ENCODE data around the gene HDC. TPM values are rescaled to one million over a fixed set of nuclear protein-coding genes. Genes with fewer than 3 reads are reported as not detected.

HDC gene
- total RNA-seq, 2 donors from 2014 or later, result 0.31 TPM; not detected in 1

- H3K9me3 Mint-ChIP-seq, result peaks cover 26% of the 10 kb centered on the region
- no peaks in the 10 kb centered on the region for H3K27me3 Mint-ChIP-seq (ENCODE audit: insufficient read depth)
- Histone ChIP-seq H3K4me3 (ENCODE audit: low read length) (no peak overlapping the region), H3K27ac (ENCODE audit: low read depth, low read length) (no peak overlapping the region), H3K27me3 (ENCODE audit: control insufficient read depth, insufficient read depth, low read length, poor library complexity, severe bottlenecking) (no peaks in the 10 kb centered on the region), H3K9ac (ENCODE audit: extremely low read depth, low read length, poor library complexity, severe bottlenecking) (no peak overlapping the region), H3K9me3 (ENCODE audit: control insufficient read depth, low read length) (peaks cover 28% of the 10 kb centered on the region), H3K4me1 (ENCODE audit: control insufficient read depth, insufficient read depth, low read length) (no peaks in the 10 kb centered on the region), H3K36me3 (ENCODE audit: control insufficient read depth, insufficient read depth, low read length) (peaks cover 78% of the 10 kb centered on the region)
- 95 to 100% methylated on average over 1 of the region's 1 CpG for WGBS, 2 experiments (ENCODE audit: insufficient coverage in 1 of 2, insufficient read length in 1 of 2)
- peaks cover 77% of the 10 kb centered on the region for H3K36me3 Mint-ChIP-seq (ENCODE audit: low read depth)
- TF ChIP-seq CTCF (conservative IDR thresholded peaks at IDR 0.05), result no peak
- no peak for DNase-seq
- H3K4me1 Mint-ChIP-seq, result no peaks in the 10 kb centered on the region
- H3K27ac Mint-ChIP-seq, result no peak overlapping the region
- no peak overlapping the region for H3K4me3 Mint-ChIP-seq
These were observed 39.3 kb upstream of the HDC start for GRCh38 chr15:50304836-50305235.

GRCh38 chr15:50302581-50302980 is 37.1 kb upstream of the HDC start:
- WGBS, 2 experiments (ENCODE audit: insufficient coverage in 1 of 2, insufficient read length in 1 of 2), result 100% methylated on average over 1 of the region's 1 CpG; no CpG with 5 or more reads in 1 of the 2 experiments
- no peak for DNase-seq
- peaks cover 12% of the 10 kb centered on the region for H3K9me3 ChIP-seq (ENCODE audit: control insufficient read depth, low read length)
- no peak overlapping the region for H3K4me3 ChIP-seq (ENCODE audit: low read length)
- no peaks in the 10 kb centered on the region for H3K4me1 ChIP-seq (ENCODE audit: control insufficient read depth, insufficient read depth, low read length)
- H3K9ac ChIP-seq (ENCODE audit: extremely low read depth, low read length, poor library complexity, severe bottlenecking), result no peak overlapping the region
- no peaks in the 10 kb centered on the region for H3K4me1 Mint-ChIP-seq
- TF ChIP-seq CTCF (conservative IDR thresholded peaks at IDR 0.05), result no peak
- peaks cover 11% of the 10 kb centered on the region for H3K9me3 Mint-ChIP-seq
- H3K27me3 ChIP-seq (ENCODE audit: control insufficient read depth, insufficient read depth, low read length, poor library complexity, severe bottlenecking), result no peaks in the 10 kb centered on the region
- no peaks in the 10 kb centered on the region for H3K27me3 Mint-ChIP-seq (ENCODE audit: insufficient read depth)
- peaks cover 71% of the 10 kb centered on the region for H3K36me3 Mint-ChIP-seq (ENCODE audit: low read depth)
- peaks cover 80% of the 10 kb centered on the region for H3K36me3 ChIP-seq (ENCODE audit: control insufficient read depth, insufficient read depth, low read length)
- H3K4me3 Mint-ChIP-seq, result no peak overlapping the region
- no peak overlapping the region for H3K27ac ChIP-seq (ENCODE audit: low read depth, low read length)
- no peak overlapping the region for H3K27ac Mint-ChIP-seq

- Mint-ChIP-seq H3K9me3 (no peaks in the 10 kb centered on the region), H3K36me3 (ENCODE audit: low read depth) (peaks cover 56% of the 10 kb centered on the region), H3K4me3 (no peak overlapping the region), H3K4me1 (no peaks in the 10 kb centered on the region), H3K27ac (no peak overlapping the region), H3K27me3 (ENCODE audit: insufficient read depth) (no peaks in the 10 kb centered on the region)
- DNase-seq, result no peak
- WGBS, 2 experiments (ENCODE audit: insufficient coverage in 1 of 2, insufficient read length in 1 of 2), result 96 to 100% methylated on average over 1 of the region's 2 CpGs
- no peaks in the 10 kb centered on the region for H3K9me3 ChIP-seq (ENCODE audit: control insufficient read depth, low read length)
- TF ChIP-seq CTCF (conservative IDR thresholded peaks at IDR 0.05), result no peak
- no peak overlapping the region for H3K9ac ChIP-seq (ENCODE audit: extremely low read depth, low read length, poor library complexity, severe bottlenecking)
- peaks cover 73% of the 10 kb centered on the region for H3K36me3 ChIP-seq (ENCODE audit: control insufficient read depth, insufficient read depth, low read length)
- H3K27ac ChIP-seq (ENCODE audit: low read depth, low read length), result no peak overlapping the region
- no peak overlapping the region for H3K4me3 ChIP-seq (ENCODE audit: low read length)
- no peaks in the 10 kb centered on the region for H3K27me3 ChIP-seq (ENCODE audit: control insufficient read depth, insufficient read depth, low read length, poor library complexity, severe bottlenecking)
- H3K4me1 ChIP-seq (ENCODE audit: control insufficient read depth, insufficient read depth, low read length), result no peaks in the 10 kb centered on the region
These were observed 32.8 kb upstream of the HDC start for GRCh38 chr15:50298340-50298739.

All from endodermal cell (in vitro differentiated cells).